Spleen (tissue), 7 donors: ENCODE data around the gene MRAS.

Source experiments
- CTCF ChIP-seq, 11 experiments: fragments of 200-600 bp in 7 of 11; fragments of 450-650 bp in 4 of 11; sonication (generic) in 4 of 11; IDR thresholded peaks in 8 of 11; conservative IDR thresholded peaks in 3 of 11; 1 replicate in 7 of 11; 2 replicates in 4 of 11; pipeline versions ENCODE4 v1.4.0 to v1.8.0; 2016 to 2021; ENCODE audit warnings: antibody characterized with exemption in 11 of 11, inconsistent platforms in 4 of 11, mild to moderate bottlenecking in 1 of 11
- POLR2A ChIP-seq, 3 donors: fragments of 450-650 bp; IDR thresholded peaks; one replicate each; pipeline ENCODE4 v1.5.1; 2017; ENCODE audit warnings: antibody characterized with exemption in 3 of 3, mild to moderate bottlenecking in 1 of 3
- POLR2AphosphoS5 ChIP-seq, 3 donors: sonication (generic); formaldehyde crosslinking; IDR thresholded peaks; one replicate each; pipeline ENCODE4 v1.5.1; 2017; ENCODE audit warnings: antibody characterized with exemption in 3 of 3
- donor health status: DM: no; HTN: no; CAD: no; lungs with moderate emphysema.
- donor health status: DM: no; HTN: no; CAD: no.
- donor health status: DM: no; HTN: no; CAD: no.

- TF ChIP-seq CTCF (IDR thresholded peaks at IDR 0.05 in 8 of 11, conservative IDR thresholded peaks at IDR 0.05 in 3 of 11) (no peak), POLR2A (IDR thresholded peaks at IDR 0.05) (no peak), POLR2AphosphoS5 (IDR thresholded peaks at IDR 0.05) (no peak)
Observed at GRCh38 chr3:138399766-138400165, 51.4 kb downstream of the MRAS start.
